Measurements from ENCODE around the gene CD8A.
A peak's percentile ranks its signal among the peaks of the same experiment; 100 is the strongest.
"Not testable (repeated sequence)": the region's sequence is repeated elsewhere in the genome, so short reads cannot be mapped to it uniquely, and the experiment has no call there.

CD8A gene

GRCh38 chr2:86775338-86775737 lies 15.4 kb downstream of the CD8A start:
- no peak for DNase-seq

GRCh38 chr2:86774862-86775261 lies 15.9 kb downstream of the CD8A start:
- DNase-seq = no peak

GRCh38 chr2:86772611-86773010 lies 18.1 kb downstream of the CD8A start:
- DNase-seq = no peak

GRCh38 chr2:86770816-86771301 lies 19.9 kb downstream of the CD8A start:
- DNase-seq = no peak

- DNase-seq = no peak
These were observed 20.9 kb downstream of the CD8A start for GRCh38 chr2:86769838-86770237.

- no peak for DNase-seq
These were observed 22.3 kb downstream of the CD8A start for GRCh38 chr2:86768189-86768949.

- no peak for DNase-seq
These were observed 25.4 kb downstream of the CD8A start for GRCh38 chr2:86765310-86765695.

- DNase-seq = peak; percentile 19
These were observed 25.9 kb downstream of the CD8A start for GRCh38 chr2:86764661-86765309.

GRCh38 chr2:86760371-86760770 lies 30.3 kb downstream of the CD8A start:
- no peak for DNase-seq

- DNase-seq = no peak
These were observed 32.3 kb downstream of the CD8A start for GRCh38 chr2:86758405-86758804.

- no peak for DNase-seq
These were observed 37.1 kb downstream of the CD8A start for GRCh38 chr2:86753606-86754005.

GRCh38 chr2:86752934-86753333 lies 37.8 kb downstream of the CD8A start:
- DNase-seq = no peak

- DNase-seq = no peak
These were observed 38.9 kb downstream of the CD8A start for GRCh38 chr2:86751778-86752177.

- no peak for DNase-seq
These were observed 40.4 kb downstream of the CD8A start for GRCh38 chr2:86750240-86750839.

- no peak for DNase-seq
These were observed 42.7 kb downstream of the CD8A start for GRCh38 chr2:86747711-86748639.

GRCh38 chr2:86746939-86747338 lies 43.8 kb downstream of the CD8A start:
- DNase-seq = no peak

- no peak for DNase-seq
These were observed 46.6 kb downstream of the CD8A start for GRCh38 chr2:86744152-86744551.

- not testable (repeated sequence) for DNase-seq
These were observed 48.7 kb downstream of the CD8A start for GRCh38 chr2:86741889-86742498.

- not testable (repeated sequence) for DNase-seq
These were observed 50.8 kb downstream of the CD8A start for GRCh38 chr2:86739889-86740288.

- DNase-seq = not testable (repeated sequence)
These were observed 51.2 kb downstream of the CD8A start for GRCh38 chr2:86739485-86739884.

GRCh38 chr2:86734896-86735295 lies 55.8 kb downstream of the CD8A start:
- DNase-seq = not testable (repeated sequence)
